GM21528 (cell line): ENCODE data around the gene IGHMBP2.
A peak's percentile ranks its signal among the peaks of the same experiment; 100 is the strongest.

ENCODE experiments used
- ATAC-seq: cut with Tn5 transposase; IDR thresholded peaks from one replicate; pipeline ENCODE4 v1.9.1; 2021; ENCODE audit warnings: mild to moderate bottlenecking, moderate library complexity; ENCODE audit not compliant: unreplicated experiment, low FRiP score

Gene IGHMBP2

GRCh38 chr11:68889948-68890446 is 13.7 kb upstream of the IGHMBP2 start:
- no peak for ATAC-seq

- ATAC-seq, result no peak
These were observed 13.0 kb upstream of the IGHMBP2 start for GRCh38 chr11:68890490-68891231.

GRCh38 chr11:68891351-68891948 is 12.2 kb upstream of the IGHMBP2 start:
- ATAC-seq, result no peak

- no peak for ATAC-seq
These were observed 11.1 kb upstream of the IGHMBP2 start for GRCh38 chr11:68892576-68892975.

GRCh38 chr11:68893282-68893681 is 10.4 kb upstream of the IGHMBP2 start:
- ATAC-seq, result no peak

GRCh38 chr11:68896171-68896959 is 7.3 kb upstream of the IGHMBP2 start:
- ATAC-seq, result no peak

- no peak for ATAC-seq
These were observed 6.2 kb upstream of the IGHMBP2 start for GRCh38 chr11:68897441-68897840.

- ATAC-seq, result no peak
These were observed 2.8 kb upstream of the IGHMBP2 start for GRCh38 chr11:68900835-68901381.

- ATAC-seq, result peak; percentile 23
These were observed 657 bp downstream of the IGHMBP2 start for GRCh38 chr11:68904248-68904847.

- ATAC-seq, result no peak
These were observed 2.0 kb downstream of the IGHMBP2 start for GRCh38 chr11:68905421-68906360.

- ATAC-seq, result no peak
These were observed 4.6 kb downstream of the IGHMBP2 start for GRCh38 chr11:68908273-68908672.

GRCh38 chr11:68910965-68911364 is 7.3 kb downstream of the IGHMBP2 start:
- no peak for ATAC-seq

- ATAC-seq, result no peak
These were observed 8.0 kb downstream of the IGHMBP2 start for GRCh38 chr11:68911731-68912130.

GRCh38 chr11:68912254-68912653 is 8.6 kb downstream of the IGHMBP2 start:
- ATAC-seq, result no peak

GRCh38 chr11:68913188-68913587 is 9.5 kb downstream of the IGHMBP2 start:
- no peak for ATAC-seq

- no peak for ATAC-seq
These were observed 11.1 kb downstream of the IGHMBP2 start for GRCh38 chr11:68914761-68915160.

- ATAC-seq, result no peak
These were observed 12.7 kb downstream of the IGHMBP2 start for GRCh38 chr11:68916439-68916838.

- no peak for ATAC-seq
These were observed 19.9 kb downstream of the IGHMBP2 start for GRCh38 chr11:68923614-68924013.

- no peak for ATAC-seq
These were observed 20.6 kb downstream of the IGHMBP2 start for GRCh38 chr11:68924073-68924925.
